Frontal cortex (tissue), 4 donors: ENCODE results near the gene BABAM2. TPM values are rescaled to one million over a fixed set of nuclear protein-coding genes. Genes with fewer than 3 reads are reported as not detected.
A peak's percentile ranks its signal among the peaks of the same experiment; 100 is the strongest.
"Not testable (repeated sequence)": the region's sequence is repeated elsewhere in the genome, so short reads cannot be mapped to it uniquely, and the experiment has no call there.

ENCODE experiments used
- DNase-seq, 2 donors: peaks; one replicate each; pipeline ENCODE4 v3.0.0; 2012; ENCODE audit warnings: low spot score in 2 of 2
- FAIRE-seq: peaks from 2 replicates; lab custom pipeline; 2012; peaks lifted over from hg19 to GRCh38; lab: Jason Lieb, UNC
- total RNA-seq: library from RNA; depleted of rRNA; stranded (reverse); fragments of >200 nt; gene quantifications from one replicate; pipeline ENCODE4 v1.2.3, GENCODE V29; 2014
- donor health status: control.
- donor health status: control.
- donor health status: control.

Gene BABAM2
- 14.7 TPM for total RNA-seq

- FAIRE-seq (no peak), DNase-seq (peak; percentile 83 to 85)
These were observed at the start of gene BABAM2, which contains the start of gene RBKS for GRCh38 chr2:27890146-27890923. TSS of gene BABAM2 (plus strand) at chr2:27890729. CDS start at chr2:27894557, 3,828 bp downstream. TSS of gene RBKS (minus strand) at chr2:27890387. CDS start at chr2:27890345, 42 bp downstream.

GRCh38 chr2:27842894-27843293 is 47.6 kb upstream of the BABAM2 start:
- no peak for DNase-seq
- FAIRE-seq: no peak

GRCh38 chr2:27843992-27844391 is 46.5 kb upstream of the BABAM2 start:
- DNase-seq (no peak), FAIRE-seq (no peak)

GRCh38 chr2:27844821-27845255 is 45.7 kb upstream of the BABAM2 start:
- no peak for DNase-seq
- FAIRE-seq: no peak

GRCh38 chr2:27847333-27847732 is 43.2 kb upstream of the BABAM2 start:
- FAIRE-seq: no peak

GRCh38 chr2:27849558-27850205 is 40.8 kb upstream of the BABAM2 start:
- DNase-seq (no peak), FAIRE-seq (no peak)

More at GRCh38 chr2:27847333-27847732, 43.2 kb upstream of the BABAM2 start:
- DNase-seq: no peak

- no peak for FAIRE-seq
- DNase-seq: no peak
These were observed 37.8 kb upstream of the BABAM2 start for GRCh38 chr2:27852691-27853090.

GRCh38 chr2:27854229-27854862 is 36.2 kb upstream of the BABAM2 start:
- DNase-seq (no peak), FAIRE-seq (no peak)

GRCh38 chr2:27855476-27855875 is 35.1 kb upstream of the BABAM2 start:
- DNase-seq: no peak
- FAIRE-seq: no peak

- FAIRE-seq: no peak
- DNase-seq: no peak
These were observed 34.1 kb upstream of the BABAM2 start for GRCh38 chr2:27856386-27856785.

GRCh38 chr2:27856956-27857355 is 33.6 kb upstream of the BABAM2 start:
- FAIRE-seq: no peak
- DNase-seq: no peak

- FAIRE-seq: no peak
These were observed 32.9 kb upstream of the BABAM2 start for GRCh38 chr2:27857417-27858172.

GRCh38 chr2:27860111-27860510 is 30.4 kb upstream of the BABAM2 start:
- DNase-seq (no peak), FAIRE-seq (no peak)

More at GRCh38 chr2:27857417-27858172, 32.9 kb upstream of the BABAM2 start:
- DNase-seq: no peak

GRCh38 chr2:27863146-27863545 is 27.4 kb upstream of the BABAM2 start:
- FAIRE-seq (no peak), DNase-seq (no peak)

- not testable (repeated sequence) for FAIRE-seq, DNase-seq
These were observed 26.6 kb upstream of the BABAM2 start for GRCh38 chr2:27863955-27864354.

GRCh38 chr2:27866237-27866636 is 24.3 kb upstream of the BABAM2 start:
- DNase-seq (no peak), FAIRE-seq (no peak)

GRCh38 chr2:27869763-27870162 is 20.8 kb upstream of the BABAM2 start:
- DNase-seq: no peak
- no peak for FAIRE-seq

GRCh38 chr2:27870724-27871123 is 19.8 kb upstream of the BABAM2 start:
- no peak for DNase-seq

GRCh38 chr2:27871802-27872201 is 18.7 kb upstream of the BABAM2 start:
- no peak for DNase-seq
- no peak for FAIRE-seq

More at GRCh38 chr2:27870724-27871123, 19.8 kb upstream of the BABAM2 start:
- no peak for FAIRE-seq

GRCh38 chr2:27873091-27873490 is 17.4 kb upstream of the BABAM2 start:
- DNase-seq (no peak), FAIRE-seq (no peak)
